Type B pancreatic cell (in vitro differentiated cells): ENCODE data around the gene CP. TPM values are rescaled to one million over a fixed set of nuclear protein-coding genes. Genes with fewer than 3 reads are reported as not detected.

Experiments
- DNase-seq: peaks from one replicate; pipeline ENCODE4 v3.0.0; 2021; ENCODE audit warnings: mixed read lengths; ENCODE audit not compliant: unreplicated experiment; ENCODE audit errors: extremely low spot score
- H3K27ac Mint-ChIP-seq: 2 replicates; pipeline ENCODE4 v1.8.0; 2021; ENCODE audit warnings: mild to moderate bottlenecking, mixed read lengths
- H3K27me3 Mint-ChIP-seq: 2 replicates; pipeline ENCODE4 v1.8.0; 2021; ENCODE audit warnings: mixed read lengths
- H3K36me3 Mint-ChIP-seq: 2 replicates; pipeline ENCODE4 v1.8.0; 2021; ENCODE audit warnings: mixed read lengths
- H3K4me1 Mint-ChIP-seq: one replicate; pipeline ENCODE4 v1.8.0; 2021; ENCODE audit warnings: mixed read lengths; ENCODE audit not compliant: unreplicated experiment
- H3K4me3 Mint-ChIP-seq: 2 replicates; pipeline ENCODE4 v1.8.0; 2021; ENCODE audit warnings: mild to moderate bottlenecking, mixed read lengths
- H3K9me3 Mint-ChIP-seq: 2 replicates; pipeline ENCODE4 v1.8.0; 2021; ENCODE audit warnings: mixed read lengths
- CTCF ChIP-seq: fragments of 200-600 bp; sonication (generic); conservative IDR thresholded peaks from 2 replicates; pipeline ENCODE4 v1.5.0; 2021; ENCODE audit warnings: antibody characterized with exemption, mild to moderate bottlenecking
- total RNA-seq: library from RNA; stranded (reverse); gene quantifications from 2 replicates; pipeline ENCODE4 v1.2.1, GENCODE V29; 2021; ENCODE audit warnings: low replicate concordance

Gene CP
- total RNA-seq, 1 donor from 2014 or later = 4.0 TPM

GRCh38 chr3:149179220-149179619 lies 42.4 kb downstream of the CP start:
- Mint-ChIP-seq H3K9me3 (peaks cover 5% of the 10 kb centered on the region), H3K4me1 (no peaks in the 10 kb centered on the region), H3K36me3 (peaks cover 15% of the 10 kb centered on the region), H3K27me3 (no peaks in the 10 kb centered on the region), H3K27ac (no peak overlapping the region), H3K4me3 (no peak overlapping the region)
- TF ChIP-seq CTCF = no peak
- DNase-seq = no peak

- Mint-ChIP-seq H3K27me3 (no peaks in the 10 kb centered on the region), H3K27ac (no peak overlapping the region), H3K4me1 (no peaks in the 10 kb centered on the region), H3K4me3 (no peak overlapping the region), H3K36me3 (peaks cover 22% of the 10 kb centered on the region), H3K9me3 (peaks cover 5% of the 10 kb centered on the region)
- no peak for DNase-seq
- TF ChIP-seq CTCF = no peak
These were observed 44.5 kb downstream of the CP start for GRCh38 chr3:149177122-149177521.

- Mint-ChIP-seq H3K36me3 (peaks cover 26% of the 10 kb centered on the region), H3K4me1 (no peaks in the 10 kb centered on the region), H3K4me3 (no peak overlapping the region), H3K27ac (no peak overlapping the region), H3K9me3 (peaks cover 5% of the 10 kb centered on the region), H3K27me3 (no peaks in the 10 kb centered on the region)
- no peak for DNase-seq
- TF ChIP-seq CTCF = no peak
These were observed 46.7 kb downstream of the CP start for GRCh38 chr3:149174901-149175300.

- no peak overlapping the region for H3K27ac Mint-ChIP-seq
- TF ChIP-seq CTCF = no peak
These were observed 51.0 kb downstream of the CP start for GRCh38 chr3:149170672-149171071.

GRCh38 chr3:149167898-149168297 lies 53.7 kb downstream of the CP start:
- peaks cover 22% of the 10 kb centered on the region for H3K36me3 Mint-ChIP-seq
- H3K27me3 Mint-ChIP-seq = no peaks in the 10 kb centered on the region

More at GRCh38 chr3:149170672-149171071, 51.0 kb downstream of the CP start:
- H3K9me3 Mint-ChIP-seq = no peaks in the 10 kb centered on the region
- no peaks in the 10 kb centered on the region for H3K27me3 Mint-ChIP-seq
- H3K4me1 Mint-ChIP-seq = peaks cover 5% of the 10 kb centered on the region
- peaks cover 25% of the 10 kb centered on the region for H3K36me3 Mint-ChIP-seq
- no peak overlapping the region for H3K4me3 Mint-ChIP-seq
- DNase-seq = no peak

More at GRCh38 chr3:149167898-149168297, 53.7 kb downstream of the CP start:
- Mint-ChIP-seq H3K4me1 (peaks cover 5% of the 10 kb centered on the region), H3K9me3 (no peaks in the 10 kb centered on the region), H3K4me3 (no peak overlapping the region), H3K27ac (no peak overlapping the region)
- DNase-seq = no peak
- no peak for TF ChIP-seq CTCF
